SW 1271 (cell line): ENCODE results near the gene FAM234B.
A peak's percentile ranks its signal among the peaks of the same experiment; 100 is the strongest.

Experiments used
- DNase-seq, 2 experiments: peaks; one replicate each; lab custom pipeline; 2025; lab: John Stamatoyannopoulos, UW

The FAM234B gene, protein sequence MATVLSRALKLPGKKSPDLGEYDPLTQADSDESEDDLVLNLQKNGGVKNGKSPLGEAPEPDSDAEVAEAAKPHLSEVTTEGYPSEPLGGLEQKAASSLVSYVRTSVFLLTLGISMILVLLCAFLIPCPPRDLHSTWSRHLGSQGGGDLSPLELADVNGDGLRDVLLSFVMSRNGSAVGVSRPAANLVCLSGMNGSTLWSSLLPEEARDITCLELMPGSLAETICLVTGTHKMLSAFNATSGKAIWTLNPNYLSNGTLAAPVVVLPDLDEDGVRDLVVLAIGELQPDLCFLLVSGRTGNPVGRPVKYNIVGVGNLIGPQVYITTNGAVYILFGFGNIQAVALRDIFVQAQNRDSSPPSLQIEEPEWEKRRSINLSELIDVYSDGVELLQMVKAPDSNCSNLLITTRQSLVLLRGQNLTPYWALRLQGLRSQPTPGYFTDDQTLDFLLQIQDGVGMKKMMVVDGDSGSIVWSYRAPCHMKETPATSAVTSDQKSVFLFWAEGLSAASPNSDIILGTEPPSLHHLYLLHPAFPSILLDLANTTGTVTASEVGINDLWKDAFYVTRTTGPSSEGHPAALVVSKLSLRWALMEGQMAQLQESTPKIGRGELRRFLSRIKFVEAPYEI

DNA sequence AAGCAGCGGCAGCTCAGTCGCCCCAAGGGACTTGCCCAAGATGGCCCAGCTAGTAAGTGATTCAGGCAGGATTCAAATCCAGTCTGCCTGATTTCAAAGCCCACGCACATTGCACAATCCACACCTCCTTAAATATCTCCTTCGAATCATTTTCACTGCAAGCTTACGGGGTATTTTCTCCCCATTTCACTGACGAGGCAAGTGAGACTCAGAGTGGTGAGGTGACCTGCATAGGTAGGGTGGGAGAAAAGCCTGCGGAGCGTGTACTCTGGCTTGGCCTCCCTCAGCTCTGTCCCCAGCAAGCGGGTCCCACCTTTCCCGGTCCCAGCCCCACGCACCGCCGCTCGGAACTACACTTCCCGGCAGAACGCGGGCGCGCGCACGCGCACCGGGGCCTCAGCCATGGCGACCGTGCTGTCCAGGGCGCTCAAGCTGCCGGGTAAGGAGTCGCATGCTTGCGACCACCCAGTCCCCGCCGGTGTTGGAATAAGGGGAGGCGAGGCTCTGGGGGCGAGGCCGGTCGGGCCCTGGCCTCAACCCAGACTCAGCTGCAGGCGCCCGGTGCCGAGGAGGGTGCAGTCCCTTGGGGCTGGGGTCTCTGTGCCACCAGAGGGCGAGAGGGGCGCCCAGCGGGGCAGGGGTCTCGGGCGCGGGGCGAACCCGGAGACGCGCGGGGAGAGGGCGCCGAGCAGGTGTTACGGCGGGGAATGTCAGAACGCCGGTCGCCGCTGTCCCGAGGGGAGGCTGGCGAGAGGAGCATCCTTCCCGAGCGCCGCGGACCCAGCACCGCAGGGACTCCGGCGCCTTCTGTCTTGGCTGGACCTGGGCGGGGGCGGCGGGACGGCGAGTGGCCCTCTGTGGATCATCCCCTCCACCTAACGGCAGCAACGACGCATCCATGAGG, at the start of gene FAM234B:
TSS of gene FAM234B (plus strand) at position 380 of the 904 bp plus-strand sequence. CDS start at position 403, 23 bp downstream.
- peak; percentile 23 to 64 for DNase-seq

DNA sequence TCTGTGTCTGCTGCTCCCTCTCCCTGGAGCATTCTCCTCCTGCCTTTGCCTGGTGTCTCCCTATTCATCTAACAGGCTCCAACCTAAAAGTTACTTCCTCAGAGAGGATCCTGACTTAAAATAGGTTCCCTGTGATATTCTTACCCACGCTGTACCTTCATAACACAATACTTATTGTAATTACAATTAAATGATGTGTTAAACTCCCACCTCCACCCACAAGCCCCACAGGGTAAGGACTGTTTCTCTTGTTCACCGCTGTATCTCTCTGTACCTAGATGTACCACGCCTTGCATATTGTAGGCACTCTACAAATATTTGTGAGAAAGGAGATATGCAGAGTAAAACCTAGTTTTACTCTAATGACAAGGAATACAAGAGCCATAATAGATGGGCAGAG, 49.1 kb upstream of the FAM234B start:
- DNase-seq = no peak

DNA sequence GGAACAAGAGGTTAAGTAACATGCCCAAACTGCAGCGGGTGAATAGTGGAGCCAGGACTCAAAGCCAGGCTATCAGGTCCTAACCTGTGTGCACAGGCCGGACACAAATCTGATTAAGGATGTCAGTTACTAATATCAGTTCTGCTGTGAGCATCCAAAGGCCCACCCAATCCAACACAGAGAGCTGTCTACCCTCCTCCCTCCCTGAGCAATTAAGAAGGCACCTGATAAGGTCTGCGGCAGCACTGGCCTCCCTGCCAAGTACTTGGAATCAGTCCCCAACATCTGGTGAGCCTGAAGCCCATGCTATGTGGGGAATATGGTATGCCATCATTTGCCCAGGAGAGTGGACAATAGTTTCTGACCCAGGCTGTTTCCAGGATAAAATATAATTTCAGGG, 48.0 kb upstream of the FAM234B start:
- no peak for DNase-seq

DNA sequence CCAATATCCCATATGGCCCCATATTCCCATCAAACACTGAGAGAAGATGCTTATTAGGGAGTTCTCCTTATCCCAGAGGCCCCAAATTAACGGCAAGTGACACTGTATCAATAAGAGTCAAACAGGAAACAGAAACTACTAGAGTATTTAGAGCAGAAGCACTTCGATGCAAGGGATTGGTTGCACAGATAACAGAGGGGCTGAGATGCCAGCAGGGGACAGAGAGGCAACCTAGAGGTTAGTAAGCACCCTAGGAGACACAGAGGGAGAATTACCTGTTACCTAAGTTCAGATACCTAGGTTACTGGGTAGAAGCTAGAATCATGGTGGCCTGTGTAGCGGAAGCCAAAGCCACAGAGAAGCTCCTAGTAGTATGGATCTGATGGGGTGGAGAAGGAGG, 47.0 kb upstream of the FAM234B start:
- DNase-seq = no peak

DNA sequence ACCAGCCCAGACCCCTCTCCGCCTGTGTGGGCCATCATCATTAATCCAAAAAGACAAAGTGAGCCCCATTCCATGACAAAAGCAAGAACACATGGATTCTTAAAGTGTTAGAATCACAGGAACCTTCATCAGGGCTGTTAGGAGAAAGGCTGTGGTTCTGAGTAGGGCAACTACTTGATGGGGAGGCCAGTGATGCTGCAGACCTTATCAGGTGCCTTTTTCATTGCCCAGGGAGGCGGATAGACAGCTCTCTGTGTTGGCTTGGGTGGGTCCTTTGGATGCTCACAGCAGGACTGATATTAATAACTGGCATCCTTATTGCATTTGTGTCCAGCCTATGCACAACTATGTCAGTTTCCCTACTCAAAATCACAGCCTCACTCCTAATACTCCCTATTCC, 46.4 kb upstream of the FAM234B start:
- DNase-seq = no peak

DNA sequence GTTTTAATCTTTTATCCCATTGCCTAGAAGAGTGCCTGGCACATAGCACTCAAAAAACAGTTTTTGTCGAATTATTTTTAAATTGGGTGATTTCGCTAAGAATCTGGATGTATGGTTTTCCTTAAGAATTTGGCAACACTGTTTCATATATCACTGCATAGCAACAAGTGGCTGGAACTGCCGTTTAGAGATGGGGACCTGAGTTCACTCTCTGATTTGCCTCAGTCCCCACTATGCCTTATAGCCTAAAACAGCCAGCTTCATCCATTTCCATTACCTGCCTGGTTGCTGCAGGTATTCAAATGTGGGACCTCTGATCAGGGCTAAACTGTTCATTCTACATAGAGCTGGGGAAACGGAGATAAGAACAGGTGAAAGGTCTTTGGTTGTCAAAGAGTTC, 45.9 kb upstream of the FAM234B start:
- DNase-seq = no peak

DNA sequence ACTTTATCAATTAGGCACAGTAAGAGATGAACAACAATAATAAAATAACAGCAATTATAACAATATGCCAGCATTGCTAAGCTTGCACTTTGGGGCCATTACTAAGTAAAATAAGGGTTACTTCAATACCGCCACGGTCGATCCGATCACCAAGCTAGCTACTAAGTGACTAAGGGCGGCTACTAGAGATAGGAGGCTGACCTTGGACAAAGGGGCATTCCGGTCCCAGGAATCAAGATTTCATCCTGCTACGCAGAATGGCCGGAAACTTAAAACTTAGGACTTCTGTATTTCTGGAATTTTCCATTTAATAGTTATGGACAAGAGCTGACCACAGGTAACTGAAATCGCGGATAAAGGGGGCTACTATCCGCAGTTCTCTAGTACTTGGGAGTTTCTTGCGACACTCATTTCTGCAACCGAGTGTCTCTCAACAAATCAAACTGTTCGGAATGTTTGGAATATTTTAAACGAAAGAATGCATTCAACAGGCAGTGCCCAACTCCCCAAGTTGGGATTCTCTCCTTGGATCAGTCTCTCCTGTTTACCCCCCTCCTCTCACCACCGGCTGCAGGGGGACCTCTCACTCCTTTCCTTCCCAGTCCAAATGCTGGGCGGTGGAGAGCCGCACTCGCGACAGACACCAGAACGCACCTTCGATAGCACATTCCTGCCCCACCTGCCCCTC, 44.8 kb upstream of the FAM234B start:
- peak in 1 of 2 experiments; percentile 55 for DNase-seq

DNA sequence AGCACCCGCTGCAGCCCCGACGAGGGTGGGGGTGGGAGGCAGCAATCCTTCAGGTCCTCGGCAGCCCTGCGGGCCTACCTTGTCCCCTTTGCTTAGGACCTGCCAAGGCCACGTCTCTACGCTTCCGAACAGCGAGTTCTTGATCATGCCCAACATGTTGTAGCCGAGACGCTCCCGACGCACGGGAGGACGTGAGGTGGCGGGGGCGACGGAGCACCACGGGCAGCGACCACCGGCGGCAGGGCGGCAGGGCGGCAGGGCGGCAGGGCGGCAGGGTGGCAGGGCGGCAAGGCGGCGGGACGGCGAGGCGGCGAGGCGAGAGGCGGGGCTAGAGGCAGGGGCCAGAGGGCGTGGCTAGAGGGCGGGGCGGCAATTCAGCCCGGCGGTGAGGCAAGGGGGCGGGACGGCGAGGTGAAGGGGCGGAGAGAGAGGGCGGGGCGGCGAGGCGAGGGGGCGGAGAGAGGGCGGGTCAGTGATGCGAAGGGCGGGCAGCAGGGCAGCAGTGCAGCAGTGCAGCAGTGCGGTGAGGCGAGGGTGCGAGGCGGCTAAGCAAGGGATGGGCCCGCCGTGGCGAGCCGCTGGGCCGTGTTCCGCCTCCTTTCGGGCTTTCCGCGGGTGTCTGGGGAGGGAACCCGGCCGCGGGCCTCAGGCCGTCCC, 44.1 kb upstream of the FAM234B start, which contains the start of gene HEBP1:
TSS of gene HEBP1 (minus strand) at position 307 of the 657 bp plus-strand sequence. CDS start at position 156, 151 bp downstream.
- DNase-seq = peak; percentile 60 to 91

DNA sequence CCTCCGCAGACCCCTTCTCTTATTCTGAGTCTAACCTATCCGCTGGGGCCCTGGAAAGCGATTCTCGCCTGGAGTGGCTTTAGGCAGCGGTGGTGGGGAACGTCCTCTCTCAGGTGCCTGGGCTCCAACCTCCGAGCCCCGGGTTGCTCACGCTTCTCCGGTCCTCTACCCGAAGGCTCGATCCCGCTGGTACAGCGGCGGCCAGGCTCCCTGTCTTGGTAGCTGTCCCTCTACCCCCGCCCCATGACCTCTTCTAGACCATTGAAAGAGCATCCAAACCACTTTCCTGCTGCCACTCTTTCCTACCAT, 43.6 kb upstream of the FAM234B start:
- peak in 1 of 2 experiments; percentile 75 for DNase-seq

DNA sequence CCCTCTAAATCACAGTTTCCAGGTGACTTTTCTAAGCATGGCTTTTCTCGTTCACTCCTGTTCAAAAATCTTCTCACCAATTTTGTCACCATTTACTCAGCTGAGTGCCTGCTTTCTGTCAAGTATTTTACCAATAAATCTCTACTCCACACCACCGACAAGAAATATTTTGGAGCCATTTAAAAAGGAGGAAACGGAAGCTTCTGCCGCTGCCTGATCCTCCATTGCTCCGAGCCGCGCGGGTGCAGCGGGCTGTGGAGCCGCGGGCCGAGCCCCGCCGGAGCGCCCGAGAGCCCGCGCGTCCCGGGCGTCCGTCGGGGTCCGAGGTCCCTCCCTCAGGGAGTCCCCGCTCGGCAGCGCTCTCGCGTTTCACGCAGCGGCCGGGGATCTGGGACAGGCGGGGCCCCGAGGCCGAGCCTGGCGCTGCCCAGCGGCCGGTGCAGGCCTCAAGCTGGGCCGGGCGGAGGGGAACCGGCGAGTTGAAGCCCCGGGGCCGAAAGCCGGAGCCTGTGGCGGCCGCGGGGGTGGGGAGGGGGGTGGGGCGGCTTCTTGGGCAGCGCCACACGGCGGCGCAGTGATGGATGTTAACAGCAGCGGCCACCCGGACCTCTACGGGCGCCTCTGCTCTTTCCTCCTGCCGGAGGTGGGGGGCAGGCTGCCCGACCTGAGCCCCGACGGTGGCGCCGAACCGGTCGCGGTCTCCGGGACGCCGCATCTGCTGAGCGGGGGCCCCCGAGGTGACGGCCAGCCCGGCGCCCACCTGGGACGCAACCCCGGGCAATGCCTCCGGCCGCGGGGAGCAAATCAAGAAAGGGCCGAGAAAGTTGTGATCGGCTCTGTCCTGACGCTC, 43.0 kb upstream of the FAM234B start:
- DNase-seq = peak in 1 of 2 experiments; percentile 62

DNA sequence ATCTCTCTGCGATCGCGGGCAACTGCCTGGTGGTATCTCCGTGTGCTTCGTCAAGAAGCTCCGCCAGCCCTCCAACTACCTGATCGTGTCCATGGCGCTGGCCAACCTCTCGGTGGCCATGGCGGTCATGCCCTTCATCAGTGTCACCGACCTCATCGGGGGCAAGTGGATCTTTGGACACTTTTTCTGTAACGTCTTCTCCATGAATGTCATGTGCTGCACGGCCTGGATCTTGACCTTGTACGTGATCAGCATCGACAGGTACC, 42.5 kb upstream of the FAM234B start:
- no peak for DNase-seq

DNA sequence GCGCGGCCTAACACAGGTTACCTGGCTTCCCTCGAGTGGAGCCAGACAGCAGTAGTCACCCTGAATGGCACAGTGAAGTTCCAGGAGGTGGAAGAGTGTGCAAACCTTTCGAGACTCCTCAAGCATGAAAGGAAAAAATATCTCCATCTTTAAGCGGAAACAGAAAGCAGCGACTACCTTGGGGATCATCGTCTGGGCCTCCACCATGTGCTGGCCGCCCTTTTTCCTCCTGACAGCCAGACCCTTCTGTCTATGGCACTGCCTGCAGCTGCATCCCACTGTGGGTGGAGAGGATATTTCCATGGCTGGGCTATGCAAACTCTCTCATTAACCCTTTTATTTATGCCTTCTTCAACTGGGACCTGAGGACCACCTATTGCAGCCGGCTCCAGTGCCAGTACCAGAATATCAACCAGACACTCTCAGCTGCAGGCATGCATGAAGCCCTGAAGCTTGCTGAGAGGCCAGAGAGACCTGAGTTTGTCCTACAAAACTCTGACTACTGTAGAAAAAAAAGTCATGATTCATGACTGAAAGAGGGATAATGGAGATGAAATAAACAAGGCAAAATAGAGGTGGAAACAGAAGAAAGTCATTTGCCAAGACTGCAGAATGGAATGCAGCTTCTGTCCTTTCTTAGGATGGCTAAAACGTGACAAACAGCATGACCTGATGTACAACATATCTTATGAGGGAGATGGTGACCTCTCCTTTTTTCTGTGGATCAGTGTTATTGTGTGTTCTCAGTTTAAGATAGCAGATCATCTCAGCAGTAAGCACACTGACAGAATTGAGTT, 41.7 kb upstream of the FAM234B start:
- no peak for DNase-seq

DNA sequence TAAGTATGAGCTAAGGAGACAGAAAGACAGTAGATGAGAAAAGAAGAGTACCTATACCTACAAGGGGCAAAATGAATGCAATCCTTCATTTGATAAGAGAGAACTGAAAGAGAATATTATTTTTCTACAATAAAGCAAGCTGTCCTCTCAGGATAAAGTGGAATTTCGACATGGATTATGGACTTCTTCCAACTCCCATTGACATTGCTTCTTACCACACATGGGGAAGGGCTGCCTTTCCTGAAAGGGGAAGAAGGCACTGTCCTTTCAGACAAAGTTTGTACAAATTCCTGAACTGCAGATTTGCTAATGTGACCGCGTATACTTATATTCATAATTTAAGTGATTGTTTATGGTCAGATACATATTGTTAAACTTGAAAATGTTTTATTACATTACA, 39.8 kb upstream of the FAM234B start:
- DNase-seq = no peak

DNA sequence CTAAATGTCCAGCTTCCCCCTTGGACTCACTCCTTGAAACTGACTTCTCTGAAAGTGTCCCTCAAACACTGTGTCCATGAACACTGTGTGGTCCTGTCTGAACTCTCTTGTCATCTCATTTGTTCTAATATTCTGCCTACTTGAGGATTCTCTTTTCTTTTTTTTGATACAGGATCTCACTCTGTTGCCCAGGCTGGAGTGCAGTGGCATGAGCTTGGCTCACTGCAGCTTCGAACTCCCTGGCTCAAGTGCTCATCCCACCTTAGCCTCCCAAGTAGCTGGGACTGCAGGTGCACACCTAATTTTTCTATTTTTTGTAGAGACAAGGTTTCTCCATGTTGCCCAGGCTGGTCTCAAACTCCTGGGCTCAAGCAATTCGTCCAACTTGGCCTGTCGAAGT, 39.2 kb upstream of the FAM234B start:
- no peak for DNase-seq

DNA sequence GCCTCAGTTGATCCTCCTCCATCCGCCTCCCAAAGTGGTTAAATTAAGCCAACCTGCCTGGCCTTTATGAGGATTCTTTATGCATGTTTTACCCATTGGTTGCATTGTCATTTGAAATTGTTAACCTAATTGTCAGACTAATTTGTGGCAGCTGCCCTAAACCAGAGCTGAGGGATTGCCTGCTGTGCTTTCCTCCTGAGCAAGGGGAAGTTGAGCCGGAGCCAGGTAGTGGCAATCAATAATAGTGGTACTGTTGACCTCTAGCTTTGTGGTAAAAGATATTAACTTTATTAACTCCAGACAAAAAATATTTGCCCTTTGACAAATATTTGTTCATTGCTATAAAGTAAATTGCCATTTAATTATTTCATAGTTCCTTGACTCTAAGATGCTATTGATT, 38.5 kb upstream of the FAM234B start:
- no peak for DNase-seq

DNA sequence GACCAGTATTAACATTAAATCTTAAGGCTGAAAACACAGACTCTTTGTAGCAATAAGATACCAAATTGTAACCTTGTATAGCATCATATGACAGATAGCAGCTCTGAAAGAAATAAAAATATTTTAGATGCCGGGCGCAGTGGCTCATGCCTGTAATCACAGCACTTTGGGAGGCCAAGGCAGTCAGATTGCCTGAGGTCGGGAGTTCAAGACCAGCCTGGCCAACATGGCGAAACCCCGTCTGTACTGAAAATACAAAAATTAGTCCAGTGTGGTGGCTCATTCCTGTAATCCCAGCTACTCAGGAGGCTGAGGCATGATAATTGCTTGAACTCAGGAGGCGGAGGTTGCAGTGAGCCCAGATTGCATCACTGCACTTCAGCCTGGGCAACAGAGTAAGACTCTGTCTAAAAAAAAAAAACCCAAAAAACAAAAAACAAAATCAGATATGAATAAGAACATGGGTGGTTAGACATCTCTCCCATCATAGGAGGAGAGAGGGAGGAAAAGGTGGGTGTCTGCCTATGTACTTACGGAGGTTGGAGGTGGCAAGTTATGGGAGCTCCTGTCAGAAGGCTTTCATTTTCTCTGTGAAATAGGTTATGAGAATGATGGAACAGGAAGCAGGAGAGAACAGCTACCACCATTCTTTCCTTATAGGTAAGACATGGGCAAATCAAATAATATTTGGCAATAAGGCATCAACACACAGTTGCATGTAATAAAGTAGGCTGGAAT, 36.5 kb upstream of the FAM234B start:
- no peak for DNase-seq

DNA sequence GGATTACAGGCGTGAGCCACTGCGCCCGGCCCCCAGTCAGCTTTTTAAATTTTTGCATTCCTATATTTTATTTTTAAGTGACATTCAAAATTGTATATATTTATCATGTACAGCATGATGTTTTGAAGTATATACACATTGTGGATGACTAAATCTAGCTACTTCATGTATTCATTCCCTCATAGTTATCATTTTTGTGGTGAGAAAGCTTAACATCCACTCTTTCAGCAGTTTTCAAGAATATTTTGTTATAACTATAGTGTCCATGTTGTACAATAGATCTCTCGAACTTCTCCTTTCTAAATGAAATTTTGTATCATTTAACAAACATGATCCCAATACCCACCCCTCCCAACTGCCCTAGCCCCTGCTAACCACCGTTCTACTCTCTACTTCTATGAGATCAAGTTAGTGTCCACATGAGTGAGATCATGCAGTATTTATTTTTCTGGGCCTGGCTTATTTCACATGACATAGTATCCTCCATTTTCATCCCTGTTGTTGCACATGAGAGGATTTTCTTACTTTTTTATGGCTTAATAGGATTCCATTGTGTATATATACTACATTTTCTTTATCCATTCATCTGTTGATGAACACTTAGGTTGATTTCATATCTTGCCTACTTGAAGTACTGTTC, 35.3 kb upstream of the FAM234B start:
- no peak for DNase-seq

DNA sequence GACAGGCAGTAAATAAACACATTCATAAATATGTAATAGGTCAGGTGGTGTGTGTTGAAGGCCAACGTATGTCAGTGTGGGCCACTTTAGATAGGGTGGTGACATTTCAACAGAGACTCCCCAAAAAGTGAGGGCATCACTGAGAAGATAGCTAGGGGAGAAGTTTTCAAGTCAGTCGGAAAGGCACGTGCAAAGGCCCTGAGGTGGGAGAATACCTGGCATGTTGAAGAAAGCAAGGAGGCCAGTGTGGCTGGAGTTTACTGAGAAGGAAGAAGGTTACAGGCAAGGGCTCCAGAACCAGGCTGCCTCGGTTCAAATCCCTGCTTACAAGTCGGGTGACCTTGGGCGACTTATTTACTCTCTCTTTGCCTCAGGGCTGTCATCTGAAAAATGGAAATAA, 33.1 kb upstream of the FAM234B start:
- no peak for DNase-seq

DNA sequence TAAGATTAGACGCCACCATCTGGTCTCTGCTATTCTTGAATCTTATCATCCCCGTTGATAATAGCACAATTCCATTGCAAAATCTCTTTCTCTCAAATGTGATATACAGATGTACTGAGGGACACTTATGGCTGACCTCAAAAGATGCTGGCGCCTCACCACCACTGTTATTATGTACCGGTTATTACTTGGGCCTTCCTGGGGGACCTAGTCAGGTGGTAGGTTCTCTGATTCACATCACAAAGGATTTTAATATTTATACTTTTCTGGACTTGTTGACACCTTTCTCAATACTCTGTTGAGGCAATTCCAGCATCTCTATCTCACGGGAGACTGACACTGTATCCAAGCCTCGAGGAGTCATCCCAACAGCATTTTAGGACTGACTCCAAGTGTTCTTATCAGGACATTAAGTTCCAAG, 21.3 kb upstream of the FAM234B start:
- no peak for DNase-seq
